Non-pigmented ciliary epithelial cell (primary cell): Measurements from ENCODE around the gene SCRN1.
"Not testable (repeated sequence)": the region's sequence is repeated elsewhere in the genome, so short reads cannot be mapped to it uniquely, and the experiment has no call there.

ENCODE experiments used
- DNase-seq: peaks from one replicate; pipeline ENCODE4 v3.0.0-alpha.2; 2010; ENCODE audit warnings: low read depth

SCRN1 gene

GRCh38 chr7:29968683-29969395 lies 20.8 kb downstream of the SCRN1 start:
- DNase-seq: peak; percentile 74

- DNase-seq: no peak
Observed at GRCh38 chr7:29965030-29965429, 24.6 kb downstream of the SCRN1 start.

GRCh38 chr7:29962035-29962434 lies 27.6 kb downstream of the SCRN1 start:
- no peak for DNase-seq

- not testable (repeated sequence) for DNase-seq
Observed at GRCh38 chr7:29961611-29962010, 28.0 kb downstream of the SCRN1 start.

GRCh38 chr7:29958667-29959358 lies 30.8 kb downstream of the SCRN1 start:
- no peak for DNase-seq

- DNase-seq: no peak
Observed at GRCh38 chr7:29957521-29958310, 31.9 kb downstream of the SCRN1 start.

GRCh38 chr7:29956487-29956836 lies 33.1 kb downstream of the SCRN1 start:
- DNase-seq: no peak

GRCh38 chr7:29955799-29956486 lies 33.7 kb downstream of the SCRN1 start:
- DNase-seq: no peak

- no peak for DNase-seq
Observed at GRCh38 chr7:29955075-29955792, 34.4 kb downstream of the SCRN1 start.

GRCh38 chr7:29953726-29954347 lies 35.8 kb downstream of the SCRN1 start:
- DNase-seq: no peak

GRCh38 chr7:29951206-29951605 lies 38.4 kb downstream of the SCRN1 start:
- DNase-seq: no peak

GRCh38 chr7:29950480-29950879 lies 39.1 kb downstream of the SCRN1 start:
- DNase-seq: no peak

GRCh38 chr7:29948587-29948986 lies 41.0 kb downstream of the SCRN1 start:
- no peak for DNase-seq

GRCh38 chr7:29946428-29947186 lies 43.0 kb downstream of the SCRN1 start:
- no peak for DNase-seq

- DNase-seq: no peak
Observed at GRCh38 chr7:29945259-29945809, 44.3 kb downstream of the SCRN1 start.

- DNase-seq: no peak
Observed at GRCh38 chr7:29940199-29940598, 49.4 kb downstream of the SCRN1 start.

- DNase-seq: no peak
Observed at GRCh38 chr7:29937132-29937531, 52.5 kb downstream of the SCRN1 start.

GRCh38 chr7:29935111-29935510 lies 54.5 kb downstream of the SCRN1 start:
- no peak for DNase-seq

GRCh38 chr7:29929018-29929807 lies 60.4 kb downstream of the SCRN1 start:
- DNase-seq: no peak
